SK-N-SH (cell line): Measurements from ENCODE around the gene XAB2.

Source experiments
- EP300 ChIP-seq, 2 experiments: IDR thresholded peaks; 2 replicates each; pipeline versions ENCODE4 v1.4.0 to v1.6.1; 2012; ENCODE audit warnings: borderline replicate concordance in 1 of 2, low read depth in 1 of 2, low read length in 1 of 2
- MXI1 ChIP-seq: IDR thresholded peaks from 2 replicates; pipeline ENCODE4 v1.6.1; 2012; ENCODE audit warnings: mild to moderate bottlenecking, low read depth, low read length, improper control_type of control experiment
- YY1 ChIP-seq: IDR thresholded peaks from 2 replicates; pipeline ENCODE4 v1.4.0; 2012; ENCODE audit warnings: low read depth, mild to moderate bottlenecking
- TF ChIP-seq, protein P1 (sequence below): fragments of 200-600 bp; sonication (generic); IDR thresholded peaks from 2 replicates; pipeline ENCODE4 v1.6.1; 2017; ENCODE audit warnings: antibody characterized with exemption, mild to moderate bottlenecking, moderate library complexity
- TF ChIP-seq, protein P2 (sequence below): IDR thresholded peaks from 2 replicates; pipeline ENCODE4 v1.6.1; 2012; ENCODE audit warnings: mild to moderate bottlenecking, low read depth, low read length, moderate library complexity

DNA sequence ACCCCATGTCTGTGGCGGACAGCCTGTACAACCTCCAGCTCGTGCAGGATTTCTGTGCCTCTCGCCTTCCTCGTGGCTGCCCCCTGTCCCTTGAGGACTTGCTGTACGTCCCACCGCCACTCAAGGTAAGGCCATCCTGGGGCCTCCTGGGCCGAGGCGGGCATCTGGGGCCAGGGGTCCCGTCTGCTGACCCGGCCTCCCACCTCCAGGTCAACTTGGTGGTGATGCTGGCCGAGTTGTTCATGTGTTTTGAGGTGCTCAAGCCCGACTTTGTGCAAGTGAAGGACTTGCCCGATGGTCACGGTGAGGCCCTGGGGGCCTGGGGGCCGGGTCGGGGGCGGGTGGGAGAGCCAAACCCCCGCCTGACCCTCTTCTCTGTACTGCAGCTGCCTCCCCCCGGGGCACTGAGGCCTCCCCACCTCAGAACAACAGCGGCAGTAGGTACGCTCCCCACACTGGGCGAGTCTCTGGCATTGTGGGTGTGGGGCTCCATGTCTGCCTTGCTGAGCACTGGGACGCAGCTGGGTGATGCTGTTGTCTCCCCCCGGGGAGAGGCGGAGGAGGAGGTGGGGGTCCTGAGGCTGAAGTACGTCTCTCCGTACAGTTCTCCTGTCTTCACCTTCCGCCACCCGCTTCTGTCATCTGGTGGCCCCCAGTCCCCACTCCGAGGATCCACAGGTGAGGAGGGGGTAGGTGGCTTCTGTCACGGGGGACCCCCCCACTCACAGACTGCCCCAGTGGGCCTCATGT lies 18.7 kb downstream of the XAB2 start:
- no peak for TF ChIP-seq YY1
- TF ChIP-seq, protein P1, sequence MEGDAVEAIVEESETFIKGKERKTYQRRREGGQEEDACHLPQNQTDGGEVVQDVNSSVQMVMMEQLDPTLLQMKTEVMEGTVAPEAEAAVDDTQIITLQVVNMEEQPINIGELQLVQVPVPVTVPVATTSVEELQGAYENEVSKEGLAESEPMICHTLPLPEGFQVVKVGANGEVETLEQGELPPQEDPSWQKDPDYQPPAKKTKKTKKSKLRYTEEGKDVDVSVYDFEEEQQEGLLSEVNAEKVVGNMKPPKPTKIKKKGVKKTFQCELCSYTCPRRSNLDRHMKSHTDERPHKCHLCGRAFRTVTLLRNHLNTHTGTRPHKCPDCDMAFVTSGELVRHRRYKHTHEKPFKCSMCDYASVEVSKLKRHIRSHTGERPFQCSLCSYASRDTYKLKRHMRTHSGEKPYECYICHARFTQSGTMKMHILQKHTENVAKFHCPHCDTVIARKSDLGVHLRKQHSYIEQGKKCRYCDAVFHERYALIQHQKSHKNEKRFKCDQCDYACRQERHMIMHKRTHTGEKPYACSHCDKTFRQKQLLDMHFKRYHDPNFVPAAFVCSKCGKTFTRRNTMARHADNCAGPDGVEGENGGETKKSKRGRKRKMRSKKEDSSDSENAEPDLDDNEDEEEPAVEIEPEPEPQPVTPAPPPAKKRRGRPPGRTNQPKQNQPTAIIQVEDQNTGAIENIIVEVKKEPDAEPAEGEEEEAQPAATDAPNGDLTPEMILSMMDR: no peak
- no peak for TF ChIP-seq EP300 (IDR thresholded peaks at IDR 0.05; ENCODE audit: borderline replicate concordance in 1 of 2, low read depth in 1 of 2, low read length in 1 of 2)
- TF ChIP-seq MXI1: no peak
- TF ChIP-seq, protein P2, sequence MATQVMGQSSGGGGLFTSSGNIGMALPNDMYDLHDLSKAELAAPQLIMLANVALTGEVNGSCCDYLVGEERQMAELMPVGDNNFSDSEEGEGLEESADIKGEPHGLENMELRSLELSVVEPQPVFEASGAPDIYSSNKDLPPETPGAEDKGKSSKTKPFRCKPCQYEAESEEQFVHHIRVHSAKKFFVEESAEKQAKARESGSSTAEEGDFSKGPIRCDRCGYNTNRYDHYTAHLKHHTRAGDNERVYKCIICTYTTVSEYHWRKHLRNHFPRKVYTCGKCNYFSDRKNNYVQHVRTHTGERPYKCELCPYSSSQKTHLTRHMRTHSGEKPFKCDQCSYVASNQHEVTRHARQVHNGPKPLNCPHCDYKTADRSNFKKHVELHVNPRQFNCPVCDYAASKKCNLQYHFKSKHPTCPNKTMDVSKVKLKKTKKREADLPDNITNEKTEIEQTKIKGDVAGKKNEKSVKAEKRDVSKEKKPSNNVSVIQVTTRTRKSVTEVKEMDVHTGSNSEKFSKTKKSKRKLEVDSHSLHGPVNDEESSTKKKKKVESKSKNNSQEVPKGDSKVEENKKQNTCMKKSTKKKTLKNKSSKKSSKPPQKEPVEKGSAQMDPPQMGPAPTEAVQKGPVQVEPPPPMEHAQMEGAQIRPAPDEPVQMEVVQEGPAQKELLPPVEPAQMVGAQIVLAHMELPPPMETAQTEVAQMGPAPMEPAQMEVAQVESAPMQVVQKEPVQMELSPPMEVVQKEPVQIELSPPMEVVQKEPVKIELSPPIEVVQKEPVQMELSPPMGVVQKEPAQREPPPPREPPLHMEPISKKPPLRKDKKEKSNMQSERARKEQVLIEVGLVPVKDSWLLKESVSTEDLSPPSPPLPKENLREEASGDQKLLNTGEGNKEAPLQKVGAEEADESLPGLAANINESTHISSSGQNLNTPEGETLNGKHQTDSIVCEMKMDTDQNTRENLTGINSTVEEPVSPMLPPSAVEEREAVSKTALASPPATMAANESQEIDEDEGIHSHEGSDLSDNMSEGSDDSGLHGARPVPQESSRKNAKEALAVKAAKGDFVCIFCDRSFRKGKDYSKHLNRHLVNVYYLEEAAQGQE: no peak
